HuH-7.5 (cell line): Measurements from ENCODE around the gene EYA4.
"Not testable (repeated sequence)": the region's sequence is repeated elsewhere in the genome, so short reads cannot be mapped to it uniquely, and the experiment has no call there.

Experiments
- DNase-seq: peaks from one replicate; pipeline ENCODE4 v3.0.0; 2011; ENCODE audit warnings: low spot score

The EYA4 gene

DNA sequence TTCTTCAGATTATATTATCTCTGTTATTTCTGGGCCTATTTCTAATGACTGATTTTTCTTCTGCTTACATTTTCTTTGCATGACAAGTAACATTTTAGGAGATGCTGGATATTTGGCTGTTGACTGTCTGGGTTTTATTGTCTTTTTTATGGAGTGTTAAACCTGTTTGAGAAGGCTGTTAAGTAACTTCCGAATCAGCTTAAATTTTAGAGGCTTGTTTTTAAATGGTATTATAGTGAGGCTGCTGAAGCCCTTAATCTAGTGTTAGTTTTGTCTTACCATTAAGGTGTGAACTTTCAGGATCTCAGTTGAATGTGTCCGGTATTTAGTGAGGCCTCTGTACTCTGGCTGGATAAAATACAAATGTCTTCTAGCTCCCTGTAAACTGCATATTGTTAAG is 109.8 kb downstream of the EYA4 start:
- DNase-seq = no peak

DNA sequence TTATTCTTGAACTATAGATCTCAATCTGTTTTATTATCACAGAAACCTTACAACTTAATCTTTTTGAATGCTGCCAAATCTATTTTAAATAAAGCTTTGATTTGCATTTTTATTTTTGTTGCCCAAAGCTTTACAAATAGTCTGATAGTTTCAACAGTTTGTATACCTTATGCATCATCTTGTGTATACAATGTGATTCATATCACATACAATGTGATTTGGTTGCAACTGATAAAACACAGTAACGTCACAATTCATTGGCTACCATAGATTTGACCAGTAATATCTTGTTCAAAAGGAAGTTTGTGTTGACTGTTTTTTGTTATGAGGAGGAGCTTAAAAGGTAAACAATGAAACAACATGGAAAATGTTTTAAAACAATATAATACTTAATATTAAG is 110.9 kb downstream of the EYA4 start:
- DNase-seq = no peak

DNA sequence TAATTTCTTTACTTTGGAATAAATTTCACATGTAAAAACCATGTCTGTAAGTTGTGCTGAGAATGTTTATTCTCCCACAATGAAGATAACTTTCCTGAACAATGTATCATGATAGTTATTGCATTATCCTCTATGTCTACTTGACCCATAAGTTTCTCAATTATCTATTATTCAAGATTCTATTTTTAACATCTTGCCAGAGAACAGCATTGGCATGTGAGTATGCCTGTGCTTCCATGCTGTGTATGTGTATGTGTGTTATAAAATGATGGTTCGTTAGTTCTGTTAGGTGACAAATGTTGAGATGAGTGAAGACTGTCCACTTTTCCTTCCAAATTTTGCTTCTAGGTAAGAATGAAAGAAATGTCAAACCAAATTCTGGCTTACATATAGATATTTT is 111.9 kb downstream of the EYA4 start:
- no peak for DNase-seq

DNA sequence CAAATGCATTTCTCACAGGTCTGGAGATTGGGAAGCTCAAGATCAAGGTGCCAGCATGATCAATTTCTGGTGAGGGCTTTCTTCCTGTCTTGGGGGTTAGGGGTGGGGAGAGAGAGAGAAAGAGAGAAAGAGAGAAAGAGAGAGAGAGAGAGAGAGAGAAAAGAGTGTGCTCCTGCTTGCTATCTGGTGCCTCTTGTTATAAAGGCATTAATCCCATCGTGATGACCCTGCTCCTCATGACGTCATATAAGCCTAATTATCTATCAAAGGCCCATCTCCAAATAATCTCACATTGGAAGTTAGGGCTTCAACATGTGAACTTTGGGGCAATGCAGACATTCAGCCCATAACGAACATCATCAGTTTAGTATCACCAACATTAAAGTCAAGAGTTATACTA is 114.8 kb downstream of the EYA4 start:
- DNase-seq = no peak

DNA sequence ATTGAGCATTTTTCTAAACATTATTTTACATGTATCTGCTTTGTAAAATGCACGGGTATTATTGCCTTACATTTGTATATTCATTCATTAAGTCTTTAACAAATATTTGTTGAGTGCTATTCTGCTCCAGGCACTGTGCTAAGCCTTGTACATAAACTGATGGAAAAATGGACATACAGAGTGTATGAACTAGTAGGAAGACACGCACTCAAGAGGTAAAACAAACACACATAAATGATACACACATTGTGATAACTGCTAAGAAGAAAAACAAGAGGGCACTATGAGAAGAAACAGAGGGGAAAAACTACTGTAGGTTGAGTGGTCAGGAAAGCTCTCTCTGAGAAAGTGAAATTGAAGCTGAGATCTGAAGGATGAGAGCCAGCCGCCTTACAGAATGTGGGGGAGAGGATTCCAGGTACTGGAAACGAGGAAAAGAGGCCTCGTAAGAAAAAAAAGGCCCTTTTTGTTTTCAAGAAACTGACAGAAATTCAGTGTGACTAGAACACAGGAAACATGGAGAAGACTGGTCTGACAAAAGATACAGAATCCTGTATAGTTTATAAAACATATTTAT is 117.5 kb downstream of the EYA4 start:
- DNase-seq = no peak

DNA sequence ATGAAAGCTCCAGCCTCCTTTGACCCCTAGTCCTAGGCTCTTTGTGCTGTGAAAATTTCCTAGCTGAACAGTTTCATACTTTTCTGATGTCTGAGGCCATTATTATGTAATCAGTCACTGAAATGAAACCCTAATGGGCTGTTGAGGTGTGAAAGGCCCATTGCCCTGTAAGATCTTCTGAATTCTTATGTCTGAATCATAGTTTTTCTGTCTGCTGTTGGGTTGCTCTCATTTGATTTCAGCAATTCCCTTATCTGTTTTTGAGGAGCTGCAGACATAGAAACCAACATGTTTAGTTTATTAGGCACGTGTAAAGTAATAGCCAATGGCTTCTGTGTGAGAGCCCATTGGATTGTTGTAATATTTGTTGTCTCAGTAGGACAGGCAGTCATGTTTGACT is 118.1 kb downstream of the EYA4 start:
- no peak for DNase-seq

DNA sequence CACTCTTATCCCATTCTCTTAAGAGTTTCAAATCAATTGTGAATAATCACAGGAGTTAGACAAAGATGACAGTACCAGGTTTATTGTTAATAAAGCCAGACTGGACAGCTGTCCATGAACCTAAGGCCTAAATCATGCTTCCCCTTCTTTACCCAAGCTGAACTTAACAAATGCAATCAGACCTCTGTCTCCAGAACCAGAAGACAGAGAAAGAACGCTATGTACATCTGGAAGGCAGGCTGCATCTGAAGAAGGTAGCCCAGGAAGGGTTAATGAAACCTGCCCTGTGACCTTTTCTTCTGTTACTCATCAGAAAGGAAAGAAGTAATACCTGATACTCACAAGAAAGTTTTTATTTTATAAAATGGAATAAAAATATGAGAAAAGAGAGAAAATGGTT is 118.6 kb downstream of the EYA4 start:
- no peak for DNase-seq

DNA sequence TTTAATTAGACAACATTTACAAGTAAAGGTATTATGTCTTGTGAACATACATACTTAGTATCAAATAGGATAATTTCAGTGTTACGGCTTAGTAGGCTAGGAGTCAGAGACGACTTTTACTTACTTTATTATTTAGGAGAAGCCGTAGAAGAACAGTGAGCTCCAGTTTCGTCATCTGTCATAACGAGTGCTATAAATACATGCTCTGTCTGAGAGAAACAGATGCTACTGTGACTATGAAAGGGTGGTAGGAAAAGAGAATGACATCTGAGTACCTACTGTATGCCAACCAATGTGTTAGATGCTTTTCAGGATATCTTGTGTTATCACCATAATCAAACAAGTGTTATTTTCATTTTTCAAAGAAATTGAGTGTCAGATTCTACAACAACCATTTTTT is 119.0 kb downstream of the EYA4 start:
- DNase-seq = no peak

DNA sequence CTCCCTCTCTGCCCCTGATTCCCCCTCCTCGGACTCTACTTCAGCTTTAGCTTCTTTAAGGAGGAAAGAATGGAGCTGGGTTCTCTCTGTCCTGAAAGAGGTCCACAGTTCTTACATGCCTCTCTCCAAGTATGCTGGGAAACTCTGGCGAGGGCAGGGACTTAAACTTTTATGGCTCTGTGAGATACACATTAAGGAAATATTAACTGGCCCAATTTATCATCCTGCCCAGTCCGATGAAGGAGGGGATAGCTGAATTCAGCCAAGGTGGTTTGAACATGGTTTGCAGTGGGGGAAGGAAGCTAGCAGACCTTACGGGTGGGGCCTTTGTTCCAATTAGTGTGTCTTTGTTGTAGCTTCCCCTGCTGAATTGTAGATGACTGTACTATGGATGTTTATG is 121.7 kb downstream of the EYA4 start:
- no peak for DNase-seq

DNA sequence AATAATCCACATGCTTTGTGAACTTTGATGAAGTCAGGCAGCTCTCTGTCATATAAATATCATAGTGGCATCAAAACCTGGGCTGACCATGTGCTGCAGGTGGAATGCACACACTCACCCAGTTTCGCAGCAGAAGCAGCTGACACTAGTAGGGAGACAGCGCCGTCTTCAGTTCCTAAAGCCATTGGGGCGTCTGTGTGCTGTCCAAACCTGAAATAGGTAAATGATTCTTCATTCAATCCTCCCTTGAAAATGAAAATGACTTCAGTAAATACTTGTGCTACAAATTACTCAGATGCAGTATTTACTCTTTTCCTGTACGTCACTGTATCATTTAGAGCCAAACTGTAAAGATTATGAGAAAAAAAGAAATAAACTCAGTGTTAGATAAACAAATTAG is 127.5 kb downstream of the EYA4 start:
- no peak for DNase-seq

DNA sequence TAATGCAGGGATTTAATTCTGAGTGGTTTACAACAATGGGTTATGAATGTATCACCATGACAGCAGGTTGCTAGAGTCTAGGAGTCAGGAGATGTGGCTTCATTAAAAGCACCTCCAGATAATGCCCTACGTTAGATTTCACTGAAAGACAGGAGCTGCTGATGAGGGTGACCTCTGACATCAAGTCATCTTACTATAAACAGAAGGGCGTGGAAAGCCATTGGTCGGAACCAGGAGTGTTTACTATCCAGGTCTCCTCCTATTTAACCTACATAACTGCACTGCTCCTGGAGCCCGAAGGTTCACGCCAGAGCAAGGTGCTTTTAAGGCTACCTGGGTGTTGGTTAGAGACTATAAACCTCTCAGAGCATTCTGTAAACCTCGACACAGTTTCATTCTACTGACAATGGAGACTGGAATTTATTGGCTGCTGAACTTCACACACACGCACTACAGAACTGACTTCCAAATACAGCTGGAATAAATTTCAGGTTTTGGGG is 128.7 kb downstream of the EYA4 start:
- no peak for DNase-seq

DNA sequence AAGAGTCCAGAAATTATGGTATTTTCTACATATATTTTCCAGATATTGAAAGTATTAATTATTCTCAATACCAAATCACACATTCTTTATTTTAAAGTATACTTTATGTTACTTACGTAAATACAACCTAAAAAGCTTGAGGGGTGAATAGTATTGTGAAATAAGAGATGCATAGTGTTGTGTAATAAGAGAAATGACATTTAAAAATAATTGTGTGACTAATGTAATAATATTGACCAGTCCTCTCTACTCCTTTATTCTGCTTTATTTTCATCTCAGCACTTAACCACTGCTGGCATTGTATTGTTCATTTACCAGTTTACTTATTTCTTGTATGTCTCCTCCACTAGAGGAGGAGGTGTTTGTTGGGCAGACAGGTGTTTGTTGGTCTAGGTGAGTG is 135.6 kb downstream of the EYA4 start:
- DNase-seq = no peak

DNA sequence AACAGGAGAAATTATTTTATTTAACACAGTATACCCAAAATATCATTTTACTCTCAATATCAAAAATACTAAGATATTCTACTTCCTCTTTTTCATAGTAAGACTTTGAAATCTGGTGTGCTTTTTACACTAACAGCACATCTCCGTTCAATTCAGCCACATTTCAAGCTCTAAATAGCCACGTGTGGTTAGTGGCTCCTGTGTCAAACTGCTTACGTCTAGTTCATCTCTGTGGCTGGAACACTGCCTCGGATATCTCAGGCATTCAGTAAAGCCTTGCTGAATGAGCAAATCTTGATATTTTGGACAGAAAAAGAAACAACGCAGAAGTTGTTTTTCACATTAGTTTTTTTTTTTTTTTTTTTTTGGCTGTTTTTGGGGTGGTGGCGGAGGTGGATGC is 136.1 kb downstream of the EYA4 start:
- DNase-seq = no peak

DNA sequence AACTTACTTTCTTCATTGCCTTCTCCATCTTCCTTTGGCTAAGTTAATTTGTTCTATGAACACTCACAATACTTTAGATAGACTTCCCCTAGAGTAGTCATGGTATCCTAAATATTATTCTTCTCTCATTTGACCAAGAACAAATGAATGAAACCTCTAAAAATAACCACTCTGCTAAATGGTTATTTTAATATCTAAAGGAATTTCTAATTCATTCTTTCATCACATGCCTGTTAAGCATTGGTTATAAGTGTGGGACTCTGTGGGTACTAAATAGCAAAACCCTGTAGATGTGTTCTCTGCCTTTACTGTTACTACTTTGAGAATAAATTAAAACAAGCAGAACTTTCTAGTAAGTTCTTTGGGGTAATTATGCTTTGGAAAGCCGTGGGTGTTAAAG is 138.9 kb downstream of the EYA4 start:
- no peak for DNase-seq

DNA sequence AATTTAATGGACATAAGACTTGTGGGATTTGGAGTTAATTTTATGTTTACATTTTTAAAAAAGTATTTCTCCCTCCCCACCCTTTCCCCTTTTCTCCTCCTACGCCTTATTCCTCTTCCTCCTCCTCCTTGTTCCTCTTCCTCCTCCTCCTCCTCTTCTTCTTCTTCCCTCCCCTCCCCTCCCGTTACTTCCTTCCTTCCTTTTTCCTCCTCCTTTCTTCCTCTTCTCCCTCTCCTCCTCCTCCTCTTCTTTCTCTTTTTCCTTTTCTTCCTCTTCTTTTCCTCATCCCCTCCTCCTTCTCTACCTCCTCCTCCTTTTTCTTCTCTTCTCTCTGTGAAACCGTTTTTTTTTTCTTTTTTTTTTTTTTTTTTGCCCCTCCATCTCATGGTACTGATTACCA is 139.6 kb downstream of the EYA4 start:
- no peak for DNase-seq

DNA sequence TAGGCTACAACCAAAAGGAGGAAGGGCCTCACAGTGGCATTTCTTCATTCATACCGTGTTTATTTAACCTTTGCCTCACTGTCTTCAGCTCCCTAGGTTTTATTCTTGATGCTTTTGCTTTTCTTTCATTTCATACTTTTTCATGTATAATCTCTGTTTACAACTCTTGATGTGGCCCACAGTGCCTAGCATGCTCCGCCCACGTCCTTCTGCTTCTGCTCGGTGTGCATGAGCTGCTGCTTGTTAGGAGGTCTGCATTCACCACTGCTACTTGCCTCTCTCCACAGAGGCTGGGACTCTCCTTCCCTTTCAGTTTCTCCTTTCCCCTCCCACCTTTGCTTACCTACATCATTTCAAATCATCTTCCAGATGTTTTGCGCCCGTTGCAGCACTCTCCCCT is 147.6 kb downstream of the EYA4 start:
- no peak for DNase-seq

DNA sequence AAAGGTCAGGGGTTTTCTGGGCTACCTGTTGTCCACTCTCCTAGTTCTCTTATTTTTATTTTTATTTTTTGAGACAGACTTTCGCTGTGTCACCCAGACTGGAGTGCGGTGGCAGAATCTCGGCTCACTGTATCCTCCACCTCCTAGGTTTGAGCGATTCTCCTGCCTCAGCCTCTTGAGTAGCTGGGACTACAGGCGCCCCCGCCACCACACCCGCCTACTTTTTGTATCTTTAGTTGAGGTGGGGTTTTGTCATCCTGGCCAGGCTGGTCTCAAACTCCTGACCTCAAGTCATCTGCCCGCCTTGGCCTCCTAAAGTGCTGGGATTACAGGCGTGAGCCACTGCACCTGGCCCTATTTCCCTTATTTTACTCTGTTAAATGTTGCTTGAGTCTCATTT is 149.0 kb downstream of the EYA4 start:
- no peak for DNase-seq

DNA sequence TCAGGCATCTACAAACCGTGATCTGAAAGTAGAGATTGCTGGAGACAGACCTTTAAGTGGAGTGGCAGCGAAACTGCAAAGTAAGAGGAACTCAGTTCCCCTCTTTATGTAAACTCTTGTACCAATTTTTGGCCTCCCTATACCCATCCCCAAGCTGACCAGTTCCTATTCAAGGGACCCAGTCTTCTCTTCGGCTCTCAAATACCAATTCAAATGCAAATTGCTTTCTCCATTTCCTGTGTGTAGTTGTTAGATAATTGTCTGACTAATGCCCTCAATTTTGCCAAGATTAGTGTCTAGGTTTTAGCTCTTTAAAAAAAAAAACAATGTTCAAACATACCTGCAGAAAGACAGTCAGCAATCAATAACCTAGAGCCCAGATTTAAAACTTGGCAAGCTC is 150.9 kb downstream of the EYA4 start:
- no peak for DNase-seq

DNA sequence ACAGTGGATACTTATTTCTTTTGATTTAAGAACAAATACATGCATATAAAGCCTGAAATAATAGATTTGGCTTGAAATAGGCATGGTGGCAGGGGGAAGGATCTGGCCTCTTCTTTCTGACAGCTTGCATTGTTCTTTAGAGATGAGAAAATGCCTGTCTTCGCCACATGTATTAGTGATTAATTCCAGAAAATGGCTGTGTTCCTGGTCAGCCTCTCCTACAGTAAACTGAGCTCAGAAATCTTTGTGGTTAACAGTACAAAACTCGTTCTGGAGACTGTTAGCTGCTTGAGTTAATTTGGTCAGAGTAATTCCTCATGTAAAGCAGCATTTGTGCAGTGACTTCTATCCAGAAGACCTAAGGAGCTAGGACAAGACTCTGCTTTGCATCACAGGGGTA is 151.5 kb downstream of the EYA4 start:
- DNase-seq = no peak

DNA sequence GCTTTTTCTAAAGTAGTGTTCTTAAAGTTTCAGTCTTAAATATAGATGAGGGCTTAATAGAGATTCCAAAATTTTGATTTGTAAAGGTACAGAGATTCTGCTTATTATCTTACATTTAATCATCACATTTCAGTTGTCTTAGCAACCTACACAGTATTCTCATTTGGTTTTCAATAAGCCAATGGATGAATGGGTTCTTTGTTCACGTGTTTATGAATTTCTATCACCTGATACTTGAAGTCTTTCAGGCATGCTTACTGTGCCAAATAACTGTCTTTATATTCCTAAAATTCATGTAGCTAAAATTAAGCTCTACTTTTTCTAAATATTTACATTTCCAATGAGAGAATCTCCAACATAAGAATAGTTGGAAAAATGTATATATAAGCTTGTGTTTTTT is 152.7 kb downstream of the EYA4 start:
- no peak for DNase-seq

DNA sequence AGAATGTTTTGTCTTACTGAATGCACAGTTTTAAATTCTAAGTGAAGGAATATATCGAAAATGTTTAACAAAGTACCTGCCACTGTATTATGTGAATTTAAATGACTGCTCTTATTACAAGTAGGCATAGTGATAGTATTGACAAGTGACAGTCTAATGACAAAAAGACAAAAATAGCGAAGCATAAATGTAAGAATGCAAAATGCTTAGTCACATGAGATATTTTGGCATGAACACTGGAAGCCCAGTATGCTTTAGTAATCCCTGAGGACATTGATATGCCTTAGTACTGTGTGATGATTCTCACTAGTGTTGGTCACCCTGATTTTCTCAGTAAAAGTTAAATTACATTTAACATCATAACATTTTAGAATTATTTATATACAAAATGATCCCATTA is 153.5 kb downstream of the EYA4 start:
- no peak for DNase-seq

DNA sequence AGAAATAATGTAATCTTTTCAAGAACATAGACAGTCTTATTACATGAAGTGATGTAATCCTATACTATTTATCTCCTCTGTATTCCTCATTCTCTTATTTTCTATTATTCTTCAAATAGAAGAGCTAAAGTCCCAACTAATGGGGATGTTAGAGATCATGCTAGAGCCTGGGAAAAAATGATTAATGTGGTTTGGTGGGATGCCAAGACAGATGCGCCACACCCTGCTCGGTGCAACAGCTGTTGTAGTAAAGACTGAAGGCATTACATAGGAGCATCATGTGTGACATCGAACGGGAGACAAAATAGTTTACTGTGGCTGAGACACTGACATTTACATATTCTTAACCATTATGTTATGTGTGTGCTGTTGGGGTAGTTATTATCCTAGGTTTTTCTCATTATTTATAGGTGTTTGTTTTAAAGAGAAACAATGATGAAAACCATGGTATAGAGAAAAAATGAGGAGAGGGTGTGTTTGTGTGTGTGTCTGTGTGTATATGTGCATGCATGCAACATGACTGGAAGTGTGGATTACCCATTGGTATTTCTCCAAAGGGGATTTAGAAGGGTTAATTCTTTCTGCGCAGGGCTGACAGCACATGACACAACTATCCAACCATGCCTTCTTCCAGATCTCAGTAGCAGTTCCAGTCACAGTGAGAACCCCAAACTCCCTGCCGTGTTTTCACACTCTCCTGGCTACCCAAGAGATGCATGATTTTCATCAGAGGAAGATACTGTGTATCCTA is 155.3 kb downstream of the EYA4 start:
- no peak for DNase-seq

DNA sequence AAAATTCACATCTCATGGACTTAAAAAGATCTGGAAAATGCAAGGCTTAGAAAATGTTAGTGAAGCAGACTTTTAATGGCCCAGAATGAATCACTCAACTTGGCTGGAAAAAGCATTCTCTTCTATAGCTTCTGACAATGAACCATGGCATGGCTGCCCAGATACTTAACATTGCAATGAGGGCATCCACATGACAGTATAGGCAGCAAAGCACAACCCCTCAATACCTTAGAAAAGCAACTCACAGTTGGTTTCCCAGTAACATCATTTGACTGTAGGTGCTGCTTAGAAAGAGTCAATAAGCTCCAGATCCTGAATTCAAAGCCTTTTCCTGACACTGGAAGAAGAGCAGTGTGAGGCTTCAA is 155.8 kb downstream of the EYA4 start:
- no peak for DNase-seq

DNA sequence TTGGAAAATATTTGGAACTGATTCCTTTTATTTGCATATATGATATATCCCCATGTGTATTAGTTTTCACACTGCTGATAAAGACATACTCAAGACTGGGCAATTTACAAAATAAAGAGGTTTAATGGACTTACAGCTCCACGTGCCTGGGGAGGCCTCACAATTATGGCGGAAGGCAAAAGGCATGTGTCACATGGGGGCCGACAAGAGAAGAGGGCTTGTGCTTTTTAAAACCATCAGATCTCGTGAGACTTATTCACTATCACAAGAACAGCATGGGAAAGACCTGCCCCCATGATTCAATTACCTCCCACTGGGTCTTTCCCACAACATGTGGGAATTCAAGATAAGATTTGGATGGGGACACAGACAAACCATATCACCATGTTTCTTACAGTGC is 156.4 kb downstream of the EYA4 start:
- DNase-seq = not testable (repeated sequence)
